IPS-15b (cell line): ENCODE results near the gene PRKCB.
"Not testable (repeated sequence)": the region's sequence is repeated elsewhere in the genome, so short reads cannot be mapped to it uniquely, and the experiment has no call there.

Experiments
- H3K27me3 ChIP-seq: one replicate; pipeline ENCODE4 v1.6.1; 2013; ENCODE audit warnings: low read length; ENCODE audit not compliant: control insufficient read depth, insufficient read depth
- H3K36me3 ChIP-seq: one replicate; pipeline ENCODE4 v1.6.1; 2013; ENCODE audit warnings: low read length; ENCODE audit not compliant: control insufficient read depth, insufficient read depth
- H3K4me1 ChIP-seq: one replicate; pipeline ENCODE4 v1.6.1; 2013; ENCODE audit warnings: mild to moderate bottlenecking, low read length; ENCODE audit not compliant: control insufficient read depth, insufficient read depth
- H3K4me3 ChIP-seq: one replicate; pipeline ENCODE4 v1.5.1; 2013; ENCODE audit warnings: low read depth, low read length
- H3K9ac ChIP-seq: one replicate; pipeline ENCODE4 v1.6.1; 2013; ENCODE audit warnings: low read depth, mild to moderate bottlenecking, low read length
- H3K9me3 ChIP-seq: one replicate; pipeline ENCODE4 v1.6.1; 2013; ENCODE audit warnings: mild to moderate bottlenecking, low read length; ENCODE audit not compliant: control insufficient read depth, insufficient read depth

Gene PRKCB

DNA sequence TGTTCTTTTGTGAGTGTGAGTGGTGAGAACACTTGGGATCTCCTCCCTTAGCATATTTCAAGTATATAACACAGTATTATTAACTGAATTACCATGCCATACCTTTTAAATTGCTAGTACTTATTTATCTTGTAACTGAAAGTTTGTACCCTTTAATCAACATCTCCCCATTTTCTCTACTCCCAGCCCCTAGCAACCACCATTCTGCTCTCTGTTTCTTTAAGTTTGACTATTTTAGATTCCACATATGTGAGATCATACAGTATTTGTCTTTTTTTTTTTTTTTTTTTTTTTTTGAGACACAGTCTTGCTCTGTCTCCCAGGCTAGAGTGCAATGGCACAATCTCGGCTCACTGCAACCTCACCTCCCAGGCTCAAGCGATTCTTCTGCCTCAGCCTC is 302.8 kb downstream of the PRKCB start:
- Histone ChIP-seq H3K4me1 (peaks cover 32% of the 10 kb centered on the region), H3K27me3 (no peaks in the 10 kb centered on the region), H3K36me3 (no peaks in the 10 kb centered on the region), H3K9ac (no peak overlapping the region), H3K9me3 (no peaks in the 10 kb centered on the region), H3K4me3 (no peak overlapping the region)

DNA sequence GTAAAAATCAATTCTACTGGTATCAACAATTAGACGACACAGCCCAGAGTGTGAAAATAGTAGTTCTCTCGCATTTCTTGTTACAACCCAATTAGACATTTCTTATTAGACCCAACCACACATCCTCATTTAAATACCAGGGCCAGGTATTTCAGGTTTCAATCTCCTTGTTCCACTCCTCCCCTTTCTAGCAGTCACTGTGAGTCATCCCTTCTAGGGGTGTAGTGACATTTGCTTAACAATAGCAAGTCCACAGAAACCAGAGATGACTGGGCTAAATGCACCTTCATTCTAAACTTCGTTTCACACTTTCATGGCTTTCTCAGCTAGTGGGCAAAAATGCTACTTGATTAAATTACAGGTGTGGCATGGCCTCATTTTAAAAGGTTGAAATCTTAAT is 303.5 kb downstream of the PRKCB start:
- H3K4me1 ChIP-seq, result peaks cover 32% of the 10 kb centered on the region
- H3K27me3 ChIP-seq, result no peaks in the 10 kb centered on the region
- H3K9me3 ChIP-seq, result no peaks in the 10 kb centered on the region
- no peaks in the 10 kb centered on the region for H3K36me3 ChIP-seq
- H3K9ac ChIP-seq, result no peak overlapping the region
- no peak overlapping the region for H3K4me3 ChIP-seq

DNA sequence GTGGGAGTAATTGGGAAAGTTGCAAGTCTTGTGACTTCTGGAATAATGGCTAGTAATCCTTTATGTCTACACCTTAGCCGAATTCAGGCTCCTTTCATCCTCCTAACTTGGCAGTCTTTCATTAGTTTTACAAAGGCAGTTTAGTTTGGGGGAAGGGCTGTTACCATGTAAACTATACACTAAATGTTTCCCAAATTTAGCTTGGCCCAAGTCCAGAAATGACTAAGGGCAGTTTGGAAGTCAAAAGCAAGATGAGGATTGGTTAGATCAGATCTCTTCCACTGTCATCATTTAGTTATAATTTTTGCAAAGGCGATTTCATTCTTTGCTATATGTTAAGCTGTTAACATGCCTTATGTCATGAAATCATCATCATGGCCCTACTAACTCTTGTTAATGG is 304.9 kb downstream of the PRKCB start:
- Histone ChIP-seq H3K4me3 (no peak overlapping the region), H3K4me1 (peaks cover 29% of the 10 kb centered on the region), H3K27me3 (no peaks in the 10 kb centered on the region), H3K36me3 (no peaks in the 10 kb centered on the region), H3K9me3 (no peaks in the 10 kb centered on the region), H3K9ac (no peak overlapping the region)

DNA sequence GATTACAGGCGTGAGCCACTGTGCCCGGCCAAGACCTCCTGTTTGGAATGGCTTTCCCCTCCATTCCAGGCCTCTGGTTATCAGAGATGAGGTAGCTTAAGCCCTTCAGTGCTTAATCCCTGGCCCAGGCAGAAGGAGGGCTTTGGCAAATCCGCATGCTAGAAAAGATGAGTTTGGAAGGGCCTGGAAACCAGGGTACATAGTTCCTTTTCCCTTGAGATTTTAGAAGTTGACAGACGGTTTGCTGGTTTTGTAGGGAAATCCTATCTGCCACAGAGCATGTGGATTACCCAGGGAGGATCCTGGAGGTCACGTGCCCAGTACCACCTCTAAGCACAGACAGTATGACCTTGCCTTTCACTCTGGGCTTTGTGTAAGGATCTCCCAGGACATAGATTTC is 305.7 kb downstream of the PRKCB start:
- H3K4me3 ChIP-seq, result no peak overlapping the region
- no peak overlapping the region for H3K9ac ChIP-seq
- H3K36me3 ChIP-seq, result no peaks in the 10 kb centered on the region
- peaks cover 25% of the 10 kb centered on the region for H3K4me1 ChIP-seq
- H3K9me3 ChIP-seq, result no peaks in the 10 kb centered on the region
- H3K27me3 ChIP-seq, result no peaks in the 10 kb centered on the region

DNA sequence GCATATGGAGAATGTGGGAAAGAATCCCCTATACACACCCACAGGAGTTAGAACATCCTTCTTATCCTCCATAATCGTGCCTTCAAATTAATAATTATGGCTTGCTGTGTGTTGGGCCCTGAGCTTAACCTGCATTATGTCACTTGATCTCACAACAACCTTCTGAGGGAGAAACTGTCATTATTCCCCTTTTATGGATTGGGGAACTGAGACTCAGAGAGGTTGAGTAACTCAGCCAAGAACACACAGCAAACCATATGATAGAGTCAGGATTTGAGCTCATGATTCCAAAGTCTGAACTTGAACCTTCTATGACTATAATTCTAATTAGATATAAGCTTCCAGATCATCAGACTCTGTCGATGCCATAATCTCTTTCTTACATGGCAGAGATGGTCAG is 306.1 kb downstream of the PRKCB start:
- H3K4me3 ChIP-seq, result no peak overlapping the region

DNA sequence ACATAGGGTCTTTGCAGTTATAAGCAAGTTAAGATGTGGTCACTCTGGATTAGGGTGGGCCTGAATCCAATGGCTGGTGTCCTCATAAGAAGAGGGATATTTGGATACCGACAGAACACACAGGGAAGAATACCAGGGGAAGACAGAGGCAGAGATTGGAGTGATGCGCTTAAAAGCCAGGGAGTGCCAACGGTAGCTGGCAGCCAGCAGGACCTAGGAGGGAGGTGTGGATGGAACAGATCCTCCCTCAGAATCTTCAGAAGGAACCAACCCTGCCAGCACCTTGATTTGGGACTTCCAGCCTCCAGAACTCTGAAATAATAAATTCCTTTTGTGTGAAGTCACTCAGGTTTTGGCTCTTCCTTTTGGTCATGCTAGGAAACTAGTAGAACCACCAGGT is 310.1 kb downstream of the PRKCB start:
- no peak overlapping the region for H3K9ac ChIP-seq
- no peaks in the 10 kb centered on the region for H3K36me3 ChIP-seq
- peaks cover 1% of the 10 kb centered on the region for H3K4me1 ChIP-seq
- H3K4me3 ChIP-seq, result no peak overlapping the region
- H3K9me3 ChIP-seq, result no peaks in the 10 kb centered on the region
- no peaks in the 10 kb centered on the region for H3K27me3 ChIP-seq

More for the DNA sequence above, 306.1 kb downstream of the PRKCB start:
- Histone ChIP-seq H3K27me3 (no peaks in the 10 kb centered on the region), H3K4me1 (peaks cover 25% of the 10 kb centered on the region), H3K9ac (no peak overlapping the region), H3K36me3 (no peaks in the 10 kb centered on the region), H3K9me3 (no peaks in the 10 kb centered on the region)

DNA sequence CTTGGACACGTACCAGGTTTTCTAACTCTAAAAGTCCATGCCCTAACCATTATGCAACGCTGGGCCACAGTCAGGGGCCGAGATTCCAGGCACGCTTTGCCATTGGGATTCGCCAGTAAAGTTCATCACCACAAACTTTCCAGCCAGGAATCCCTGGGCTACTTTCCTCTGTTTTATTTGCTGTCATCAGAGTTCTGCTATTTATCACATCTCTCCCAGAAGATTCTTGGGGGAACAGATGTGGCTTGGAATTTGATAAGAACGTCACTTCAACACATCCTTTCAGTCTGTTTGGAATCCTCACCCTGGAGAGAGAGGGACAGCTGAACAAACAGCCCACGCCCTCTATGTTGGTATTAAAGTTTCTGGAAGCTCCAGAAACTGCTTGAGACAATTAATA is 310.7 kb downstream of the PRKCB start:
- no peak overlapping the region for H3K9ac ChIP-seq
- no peaks in the 10 kb centered on the region for H3K36me3 ChIP-seq
- no peaks in the 10 kb centered on the region for H3K4me1 ChIP-seq
- no peaks in the 10 kb centered on the region for H3K27me3 ChIP-seq
- no peak overlapping the region for H3K4me3 ChIP-seq
- H3K9me3 ChIP-seq, result no peaks in the 10 kb centered on the region

DNA sequence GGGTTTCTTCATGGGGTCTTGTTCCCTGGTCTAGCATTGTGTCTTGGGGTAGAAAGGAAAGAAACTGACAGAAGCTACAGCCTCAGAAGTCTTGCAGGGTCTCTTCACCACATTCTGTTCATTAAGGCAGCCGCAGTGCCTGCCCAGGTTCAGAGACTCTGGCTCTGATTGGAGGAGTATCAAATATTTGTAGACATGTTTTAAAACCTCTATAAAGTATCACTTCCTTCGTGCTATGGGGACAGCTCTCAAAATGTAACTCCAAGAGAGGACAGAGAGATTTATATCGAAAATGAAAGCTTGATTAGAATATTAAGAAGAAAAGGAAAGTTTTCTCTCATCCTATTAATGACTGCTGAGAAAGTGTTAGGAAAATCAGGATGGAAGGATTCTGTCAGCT is 313.3 kb downstream of the PRKCB start:
- H3K4me3 ChIP-seq, result no peak overlapping the region
- H3K9ac ChIP-seq, result no peak overlapping the region
- no peaks in the 10 kb centered on the region for H3K36me3 ChIP-seq
- H3K4me1 ChIP-seq, result no peaks in the 10 kb centered on the region
- no peaks in the 10 kb centered on the region for H3K27me3 ChIP-seq
- no peaks in the 10 kb centered on the region for H3K9me3 ChIP-seq

DNA sequence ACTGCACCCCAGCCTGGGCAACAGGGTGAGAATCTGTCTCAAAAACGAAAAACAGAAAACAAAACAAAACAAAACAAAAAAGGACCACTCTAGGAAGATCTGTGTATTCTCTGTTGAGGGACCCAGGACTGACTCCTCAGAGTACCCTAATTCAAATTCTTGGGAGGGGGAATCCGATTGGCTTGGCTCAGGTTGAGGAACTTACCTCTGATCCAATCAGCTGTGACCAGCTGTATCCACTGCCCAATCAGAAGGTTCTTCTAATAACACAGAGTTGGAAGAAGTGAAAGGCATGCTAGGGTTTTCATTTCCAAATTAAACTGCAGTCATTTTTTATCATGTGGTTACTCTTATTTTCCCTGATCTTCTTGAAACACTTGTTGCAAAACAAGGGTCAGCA is 314.5 kb downstream of the PRKCB start:
- Histone ChIP-seq H3K4me3 (no peak overlapping the region), H3K27me3 (no peaks in the 10 kb centered on the region), H3K9me3 (no peaks in the 10 kb centered on the region), H3K36me3 (no peaks in the 10 kb centered on the region), H3K9ac (no peak overlapping the region), H3K4me1 (no peaks in the 10 kb centered on the region)

DNA sequence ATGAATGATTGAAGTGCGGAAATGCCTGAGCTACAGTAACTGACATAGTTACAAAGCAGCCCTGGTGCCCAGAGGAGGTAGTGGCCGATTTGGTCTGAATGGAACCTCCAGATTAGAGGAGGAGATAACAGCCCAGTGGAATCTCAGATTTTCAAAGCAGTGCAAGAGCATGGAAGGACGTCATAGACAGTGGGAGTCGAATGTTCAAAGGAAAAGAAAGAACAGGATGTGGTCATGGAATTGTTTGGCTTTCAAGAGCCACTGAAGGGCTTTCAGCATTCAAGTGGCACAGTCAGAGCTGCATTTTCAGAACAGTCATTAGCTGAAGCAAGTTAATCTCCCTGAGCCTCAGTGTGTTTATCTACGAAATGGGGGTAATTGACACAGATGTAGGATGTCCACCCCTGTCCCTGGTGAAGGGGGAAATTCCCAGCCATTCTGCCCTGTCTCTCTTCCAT is 315.7 kb downstream of the PRKCB start:
- no peaks in the 10 kb centered on the region for H3K9me3 ChIP-seq
- no peak overlapping the region for H3K4me3 ChIP-seq
- H3K4me1 ChIP-seq, result no peaks in the 10 kb centered on the region
- H3K36me3 ChIP-seq, result no peaks in the 10 kb centered on the region
- no peak overlapping the region for H3K9ac ChIP-seq
- H3K27me3 ChIP-seq, result no peaks in the 10 kb centered on the region

DNA sequence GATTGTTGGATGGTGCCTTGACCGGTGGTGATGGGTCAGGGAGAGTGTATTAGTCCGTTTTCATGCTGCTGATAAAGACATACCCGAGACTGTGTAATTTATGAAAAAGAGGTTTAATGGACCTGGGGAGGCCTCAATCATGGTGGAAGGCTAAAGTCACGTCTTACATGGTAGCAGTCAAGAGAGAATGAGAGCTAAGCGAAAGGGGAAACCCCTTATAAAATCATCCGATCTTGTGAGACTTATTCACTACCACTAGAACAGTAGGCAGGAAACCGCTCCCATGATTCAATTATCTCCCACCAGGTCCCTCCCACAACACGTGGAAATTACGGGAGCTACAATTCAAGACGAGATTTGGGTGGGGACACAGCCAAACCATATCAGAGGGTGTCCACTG is 316.3 kb downstream of the PRKCB start:
- not testable (repeated sequence) for H3K4me3 ChIP-seq, H3K36me3 ChIP-seq, H3K9ac ChIP-seq, H3K9me3 ChIP-seq, H3K27me3 ChIP-seq, H3K4me1 ChIP-seq

DNA sequence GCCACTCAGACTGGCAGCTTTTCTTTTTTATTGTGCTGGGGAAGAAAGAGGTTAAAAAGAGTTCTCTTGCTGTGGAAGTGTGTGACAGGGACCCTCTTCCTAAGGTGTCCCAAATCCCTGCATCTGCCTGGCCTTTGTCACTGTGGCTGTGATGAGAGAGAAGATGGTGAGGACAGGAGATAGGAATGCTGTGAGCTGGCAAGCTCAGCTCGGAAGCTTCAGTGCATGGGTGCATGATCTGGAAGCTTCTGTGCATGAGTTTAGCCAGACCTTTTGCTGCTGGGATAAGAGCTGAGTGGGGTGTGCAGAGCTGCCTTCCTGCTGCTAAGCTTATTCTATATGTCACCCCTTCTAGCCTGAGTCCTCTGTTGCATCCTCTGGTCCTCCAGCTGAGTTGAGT is 317.0 kb downstream of the PRKCB start:
- Histone ChIP-seq H3K9ac (no peak overlapping the region), H3K27me3 (no peaks in the 10 kb centered on the region), H3K36me3 (no peaks in the 10 kb centered on the region), H3K4me1 (no peaks in the 10 kb centered on the region), H3K4me3 (no peak overlapping the region), H3K9me3 (no peaks in the 10 kb centered on the region)

DNA sequence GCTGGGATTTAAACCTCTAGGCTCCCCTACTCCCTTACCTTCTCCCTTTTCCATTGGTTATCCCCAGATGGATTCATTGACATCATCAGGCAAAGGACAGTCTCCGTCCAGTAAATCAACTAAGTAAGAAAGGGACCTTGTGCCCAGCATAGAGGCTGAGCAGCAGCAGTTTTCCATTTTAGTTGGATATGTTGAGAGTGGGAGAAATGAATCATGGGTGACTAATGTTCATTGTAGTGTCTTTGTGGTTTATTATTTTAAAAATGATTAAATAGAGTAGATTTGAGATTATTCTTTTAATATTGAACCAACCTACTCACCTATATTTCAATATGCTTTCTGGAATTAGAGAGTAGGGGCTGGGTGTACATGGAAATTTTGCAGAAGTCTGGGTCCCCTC is 321.0 kb downstream of the PRKCB start:
- Histone ChIP-seq H3K27me3 (no peaks in the 10 kb centered on the region), H3K9ac (no peak overlapping the region), H3K4me1 (no peaks in the 10 kb centered on the region), H3K4me3 (no peak overlapping the region), H3K9me3 (no peaks in the 10 kb centered on the region), H3K36me3 (no peaks in the 10 kb centered on the region)
